Activated CD4-positive, CD25-positive, alpha-beta regulatory T cell (primary cell): ENCODE results near the gene MEF2A.

ENCODE experiments used
- DNase-seq, 4 experiments: peaks; one replicate each; lab custom pipeline; 2025; lab: John Stamatoyannopoulos, UW

MEF2A gene

DNA sequence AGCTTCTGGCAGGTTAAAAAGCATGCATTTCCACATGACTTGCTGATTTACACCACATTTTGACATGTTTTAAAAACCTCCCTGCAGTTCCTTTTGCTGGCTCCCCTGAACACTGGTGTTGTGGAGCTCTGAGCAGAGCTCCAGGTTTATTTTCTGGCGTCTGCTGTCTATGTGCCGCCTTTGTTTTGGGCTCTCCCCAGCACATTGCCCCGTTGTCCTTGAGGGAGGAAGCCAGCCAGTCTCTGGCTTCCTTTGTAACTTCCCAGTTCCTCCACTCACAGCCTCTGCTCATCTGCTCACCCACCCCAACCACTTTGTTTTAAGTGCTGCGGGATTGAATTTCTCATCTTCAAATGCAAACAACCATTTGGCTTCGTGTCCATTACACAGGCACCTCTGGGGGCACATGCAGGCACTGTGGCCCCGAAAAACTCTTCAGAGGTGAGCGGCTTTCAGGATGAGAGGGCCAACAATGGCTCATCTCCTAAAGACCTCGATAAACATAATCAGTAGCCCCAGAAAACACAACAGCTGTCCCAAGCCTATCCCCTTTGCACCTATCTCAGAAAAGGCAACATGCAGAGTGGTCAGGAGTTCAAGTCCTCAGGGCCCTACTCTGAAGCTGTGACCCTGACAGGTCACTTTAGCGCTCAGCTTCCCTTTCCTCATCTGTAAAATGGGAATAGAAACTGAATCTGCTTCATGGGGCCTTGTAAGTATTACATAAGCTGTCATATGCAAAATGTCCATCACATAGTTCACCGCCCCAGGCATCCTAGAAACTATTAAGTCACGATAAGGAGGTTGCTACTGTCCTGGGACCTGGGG is 1.3 kb upstream of the MEF2A start:
- no peak for DNase-seq

DNA sequence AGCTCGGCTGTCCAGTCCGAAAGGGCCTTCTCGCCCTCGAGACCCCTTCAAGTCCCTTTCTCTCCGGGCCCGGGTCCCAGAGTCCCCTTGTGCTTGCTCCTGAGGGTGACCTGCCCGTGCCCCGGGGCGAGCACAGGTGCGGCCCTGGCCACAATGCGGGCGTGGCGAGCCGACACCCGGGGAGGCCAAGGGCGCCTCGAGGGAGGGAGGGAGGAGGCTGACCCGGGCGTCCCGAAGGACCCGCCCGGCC is 810 bp upstream of the MEF2A start:
- DNase-seq: no peak

DNA sequence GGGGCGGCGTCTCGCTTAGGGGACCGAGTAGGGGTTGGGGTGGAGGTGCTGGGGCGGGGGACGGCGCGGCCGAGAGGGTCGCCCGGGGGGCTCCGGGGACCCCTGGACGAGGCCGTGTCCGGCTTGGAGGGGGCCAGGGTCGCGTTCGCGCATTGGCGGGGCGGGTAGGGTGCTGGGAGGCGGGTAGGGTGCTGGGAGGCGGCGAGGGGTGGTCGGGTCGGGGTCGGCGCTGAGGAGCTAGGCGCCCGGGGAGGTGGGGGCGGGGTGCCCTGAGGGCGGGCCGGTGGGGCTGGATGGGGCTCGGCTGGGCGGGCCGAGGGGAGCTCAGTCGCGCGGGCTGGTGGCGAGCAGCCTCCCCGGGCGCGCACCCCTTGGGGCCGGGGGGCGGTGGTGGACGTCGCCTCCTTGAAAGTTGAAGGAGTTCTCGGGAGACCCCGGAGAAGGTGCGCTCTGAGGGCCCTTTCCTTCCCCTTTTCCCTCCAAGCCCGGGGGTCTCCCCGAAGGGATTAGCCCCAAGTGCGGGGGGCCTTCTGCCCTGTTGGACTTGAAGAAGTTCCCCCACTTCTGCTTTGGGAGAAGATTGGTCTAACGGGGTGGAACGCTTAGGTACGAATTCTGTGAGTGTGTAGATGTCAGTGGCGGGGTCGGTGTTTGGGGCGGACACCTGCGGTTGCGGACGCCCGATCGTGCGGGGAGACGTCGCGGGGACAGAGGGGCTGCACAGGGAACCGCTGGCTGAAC is 543 bp downstream of the MEF2A start:
- DNase-seq: peak in 3 of 4 experiments; percentile 11 to 37 (median 11)

GRCh38 chr15:99568625-99569352 is 3.0 kb downstream of the MEF2A start:
- DNase-seq: no peak

DNA sequence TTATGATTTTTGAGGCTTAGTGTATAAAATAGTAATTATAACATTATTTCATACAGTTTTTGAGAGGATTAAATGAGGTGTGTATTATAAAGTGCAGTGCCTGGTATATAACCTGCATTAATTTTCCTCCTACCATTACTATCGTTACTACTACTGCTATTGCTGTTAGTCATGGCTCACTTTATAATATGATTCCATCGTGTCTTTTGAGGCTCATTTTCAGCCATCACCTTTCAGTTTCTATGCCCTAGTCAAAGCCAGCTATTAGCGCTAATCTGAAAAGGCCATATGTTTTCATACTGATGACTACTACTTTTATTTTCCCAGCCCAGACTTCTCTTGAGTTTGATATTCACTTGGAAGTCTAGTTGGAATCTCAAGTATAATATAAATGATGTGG is 5.5 kb downstream of the MEF2A start:
- DNase-seq: no peak

DNA sequence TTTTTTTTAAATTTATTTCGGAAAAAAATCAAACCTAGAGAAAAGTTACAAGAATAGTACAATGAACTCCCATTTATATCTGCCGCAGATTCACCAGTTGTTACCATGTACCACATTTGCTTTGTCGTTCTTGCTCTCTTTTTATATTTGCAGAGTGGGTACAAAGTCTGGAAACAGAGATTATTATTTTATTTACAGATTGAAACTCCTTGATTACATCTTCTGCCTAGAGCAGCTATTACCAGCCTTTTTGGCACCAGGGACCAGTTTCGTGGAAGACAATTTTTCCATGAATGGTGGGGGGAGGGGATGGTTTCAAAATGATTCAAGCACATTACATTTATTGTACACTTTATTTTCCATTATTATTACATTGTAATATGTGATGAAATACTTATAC is 8.3 kb downstream of the MEF2A start:
- no peak for DNase-seq

DNA sequence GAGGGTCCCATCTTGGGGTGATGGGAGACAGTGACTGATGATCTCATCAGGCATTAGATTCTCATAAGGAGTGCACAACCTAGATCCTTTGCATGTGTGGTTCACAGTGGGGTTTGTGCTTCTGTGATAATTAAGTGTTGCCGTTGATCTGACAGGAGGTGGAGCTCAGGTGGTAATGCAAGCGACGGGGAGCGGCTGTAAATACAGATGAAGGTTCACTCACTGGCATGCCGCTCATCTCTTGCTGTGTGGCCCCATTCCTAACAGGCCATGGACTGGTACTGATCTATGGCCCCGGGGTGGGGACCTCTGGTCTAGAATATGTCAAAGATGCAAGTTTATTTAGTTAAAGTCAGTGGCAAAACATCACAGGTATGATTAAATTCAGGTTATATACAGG is 8.7 kb downstream of the MEF2A start:
- DNase-seq: no peak

DNA sequence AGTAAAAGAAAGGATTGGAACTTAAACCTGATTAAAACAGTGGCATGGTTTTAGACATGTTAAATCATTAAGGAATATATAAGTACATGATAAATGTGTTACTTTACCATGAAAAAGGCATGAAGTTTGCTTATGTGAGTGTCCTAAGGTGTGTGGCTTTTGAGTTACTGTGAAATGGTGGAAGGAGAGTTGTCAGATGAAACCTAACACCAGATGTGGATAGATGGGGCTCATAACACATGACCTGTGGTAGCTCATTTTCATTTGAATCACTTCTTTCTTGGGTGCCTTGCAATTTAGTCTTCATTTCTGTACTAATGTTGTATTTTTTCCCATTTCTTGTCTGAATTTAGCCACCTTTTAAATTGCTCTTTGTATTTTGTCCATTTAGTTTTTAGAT is 13.0 kb downstream of the MEF2A start:
- no peak for DNase-seq

DNA sequence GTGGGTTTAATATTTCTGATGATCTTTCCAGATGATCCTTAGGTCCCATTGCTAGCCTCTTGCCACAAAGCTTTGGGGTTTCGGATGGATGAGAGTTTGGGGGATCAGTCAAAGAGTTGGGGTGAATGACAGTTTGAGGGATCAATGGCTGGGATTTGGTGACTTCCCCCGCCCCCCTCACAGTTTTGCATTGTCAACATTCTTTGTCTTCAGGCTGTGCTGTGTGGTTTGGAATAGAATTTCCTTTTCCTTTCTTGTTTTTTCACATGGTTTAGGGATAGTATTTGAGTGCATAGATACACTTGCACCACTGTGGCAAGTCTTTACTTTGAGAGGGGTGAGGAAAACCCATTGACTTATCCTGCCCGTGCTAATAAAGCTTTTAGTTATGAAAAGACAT is 14.3 kb downstream of the MEF2A start:
- DNase-seq: no peak

DNA sequence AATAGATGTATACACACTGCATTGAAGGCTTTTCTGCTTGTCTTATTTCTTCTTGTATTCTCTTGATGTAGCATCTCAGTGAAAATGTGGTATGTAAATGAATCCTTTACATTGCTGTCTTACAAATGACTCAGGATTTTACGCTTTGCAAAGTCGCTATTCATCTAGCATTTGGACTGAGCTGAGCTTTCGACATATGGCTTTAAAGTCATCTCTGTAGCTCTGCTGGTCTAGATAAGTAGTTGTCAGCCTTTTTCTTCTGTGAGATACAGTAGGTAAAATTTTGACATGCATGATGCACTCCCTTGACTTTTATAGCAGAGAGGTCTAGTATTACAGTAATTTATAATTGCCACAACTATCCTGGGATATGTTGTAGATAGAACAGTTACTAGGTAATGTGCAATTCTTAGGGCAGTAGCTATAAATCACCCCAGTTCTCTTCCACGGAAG is 16.8 kb downstream of the MEF2A start:
- DNase-seq: no peak

GRCh38 chr15:99584081-99584600 is 18.4 kb downstream of the MEF2A start:
- DNase-seq: no peak

GRCh38 chr15:99586121-99586520 is 20.3 kb downstream of the MEF2A start:
- DNase-seq: no peak

GRCh38 chr15:99589801-99590200 is 24.0 kb downstream of the MEF2A start:
- no peak for DNase-seq

DNA sequence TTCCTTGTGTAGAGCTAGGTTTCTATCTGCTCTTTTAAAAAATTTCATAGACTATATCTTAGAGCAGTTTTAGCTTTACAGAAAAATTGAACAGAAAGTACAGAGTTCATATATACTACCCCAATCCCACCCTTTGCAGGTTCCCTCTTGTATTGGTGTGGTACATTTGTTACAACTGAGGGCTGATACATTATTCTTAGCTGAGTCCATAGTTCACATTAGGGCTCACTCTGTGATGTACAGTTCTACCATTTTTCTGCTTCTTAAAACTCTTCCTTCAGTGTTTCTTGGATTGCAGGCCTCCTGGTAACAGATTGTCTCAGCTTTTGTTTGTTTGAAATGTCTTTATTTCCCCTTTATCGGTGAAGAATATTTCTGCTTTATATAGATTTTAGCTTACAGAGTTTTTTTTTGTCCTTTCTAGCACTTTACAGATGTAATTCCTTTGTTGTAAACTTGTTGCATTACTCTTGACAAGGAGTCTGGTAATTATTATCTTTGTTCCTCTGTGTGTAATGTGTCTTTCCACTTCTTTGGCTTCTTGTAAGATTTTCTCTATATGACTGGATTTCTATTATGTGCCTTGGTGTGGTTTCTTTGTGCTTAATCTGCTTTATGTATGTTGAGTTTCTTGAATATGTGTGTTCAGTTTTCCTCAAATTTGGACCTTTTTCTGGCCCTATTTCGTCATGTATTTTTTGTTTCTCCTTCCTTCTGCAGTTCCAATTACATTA is 25.3 kb downstream of the MEF2A start:
- no peak for DNase-seq

- DNase-seq: no peak
Observed at GRCh38 chr15:99592145-99592791, 26.5 kb downstream of the MEF2A start.

GRCh38 chr15:99593070-99593469 is 27.3 kb downstream of the MEF2A start:
- no peak for DNase-seq

DNA sequence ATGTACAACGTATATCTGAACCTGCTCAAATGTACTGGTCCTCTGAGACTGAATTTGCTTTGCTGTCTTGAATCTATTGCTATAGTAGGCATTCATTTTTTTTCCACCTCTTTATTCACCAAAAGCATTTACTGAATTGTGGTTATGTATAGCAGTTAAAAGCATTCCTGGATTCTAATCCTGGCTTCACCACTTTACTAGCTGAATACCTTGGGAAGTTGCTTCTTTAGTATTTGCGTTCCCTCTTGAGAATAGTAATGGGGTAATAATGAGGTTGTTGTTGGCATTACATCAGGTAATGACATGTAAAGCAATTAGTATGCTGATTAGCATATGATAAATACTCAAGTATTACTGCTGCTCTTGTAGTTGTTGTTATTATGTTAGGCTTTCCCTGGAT is 29.1 kb downstream of the MEF2A start:
- DNase-seq: no peak

DNA sequence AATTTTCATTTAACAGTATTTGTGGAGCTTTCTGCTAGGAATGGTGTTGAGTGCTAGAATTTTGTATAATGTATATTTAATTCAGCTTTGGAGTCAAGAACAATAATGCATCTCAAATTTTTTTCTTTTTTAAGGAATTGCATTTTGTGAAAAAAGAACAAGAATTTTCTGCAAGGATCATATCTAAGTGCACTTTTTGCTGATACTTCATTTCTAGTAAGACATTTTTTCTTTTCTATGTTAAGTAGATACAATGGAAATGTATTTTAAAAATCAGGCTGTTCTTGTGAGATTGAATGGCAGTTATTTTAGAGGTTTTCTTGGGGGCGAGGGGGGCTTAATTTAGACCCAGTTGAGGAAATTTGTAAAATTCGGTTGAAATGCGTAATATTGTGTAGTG is 32.5 kb downstream of the MEF2A start:
- no peak for DNase-seq

DNA sequence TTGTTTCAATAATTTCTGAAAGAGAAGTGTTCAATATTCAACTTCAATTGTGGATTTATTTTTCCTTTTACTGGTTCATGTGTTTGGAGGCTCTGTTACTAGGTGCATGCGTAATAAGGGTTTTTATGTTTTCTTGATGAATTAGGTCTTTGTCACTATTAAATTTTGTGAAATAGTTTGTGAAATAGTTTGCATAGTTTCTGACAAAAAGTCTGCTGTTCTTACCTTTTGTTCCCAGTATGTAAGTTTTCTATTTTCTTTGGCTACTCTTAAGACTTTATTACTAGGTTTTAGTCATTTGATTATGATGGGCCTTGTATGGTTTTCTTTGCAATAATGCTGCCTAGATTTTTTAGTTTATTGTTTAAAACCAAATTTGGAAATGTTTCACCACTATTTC is 38.0 kb downstream of the MEF2A start:
- DNase-seq: no peak

- no peak for DNase-seq
Observed at GRCh38 chr15:99604865-99605264, 39.1 kb downstream of the MEF2A start.

DNA sequence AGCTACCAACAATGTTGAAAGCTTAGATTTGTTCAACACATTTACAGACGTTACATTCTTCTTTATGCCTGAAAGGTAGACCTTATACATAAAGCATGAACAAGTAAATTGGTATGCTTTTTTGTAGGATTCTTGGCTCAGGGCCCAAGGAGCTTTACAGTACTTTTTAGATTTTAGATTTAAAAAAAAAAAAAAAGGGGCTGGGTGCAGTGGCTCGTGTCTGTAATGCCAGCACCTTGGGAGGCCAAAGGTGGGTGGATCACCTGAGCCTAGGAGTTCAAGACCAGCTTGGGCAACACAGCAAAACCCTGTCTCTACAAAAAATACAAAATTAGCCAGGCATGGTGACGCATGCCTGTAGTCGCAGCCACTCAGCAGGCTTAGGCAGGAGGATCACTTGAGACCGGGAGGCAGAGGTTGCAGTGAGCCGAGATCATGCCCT is 39.7 kb downstream of the MEF2A start:
- DNase-seq: no peak

DNA sequence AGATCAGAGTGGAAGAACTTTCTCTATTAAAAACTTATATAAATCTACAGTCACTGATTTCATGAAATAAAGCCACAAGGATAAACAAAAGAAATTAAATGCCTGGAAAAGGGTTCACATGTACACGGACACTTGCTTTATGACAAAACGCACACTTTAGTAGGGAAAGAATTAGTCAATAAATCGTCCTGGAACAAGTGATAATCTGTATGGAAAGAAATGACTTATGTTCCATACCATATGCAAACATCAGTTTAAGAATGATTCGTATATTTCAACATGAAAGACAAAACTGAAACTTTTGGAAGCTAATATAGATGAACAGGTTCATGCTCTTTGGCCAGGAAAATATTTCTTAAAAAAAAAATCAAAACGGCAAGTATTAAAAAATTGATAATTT is 40.2 kb downstream of the MEF2A start:
- no peak for DNase-seq
